Glutamatergic neuron (in vitro differentiated cells): ENCODE data around the gene SMAD7. TPM values are rescaled to one million over a fixed set of nuclear protein-coding genes. Genes with fewer than 3 reads are reported as not detected.
"Not testable (repeated sequence)": the region's sequence is repeated elsewhere in the genome, so short reads cannot be mapped to it uniquely, and the experiment has no call there.

ENCODE experiments used
- DNase-seq: peaks from one replicate; pipeline ENCODE4 v3.0.0; 2022
- H3K27ac Mint-ChIP-seq: one replicate; pipeline ENCODE4 v1.8.0; 2020; ENCODE audit warnings: mild to moderate bottlenecking, mixed read lengths, inconsistent platforms; ENCODE audit not compliant: unreplicated experiment
- H3K27me3 Mint-ChIP-seq: one replicate; pipeline ENCODE4 v1.8.0; 2020; ENCODE audit warnings: mild to moderate bottlenecking, moderate library complexity, mixed read lengths, inconsistent platforms; ENCODE audit not compliant: unreplicated experiment
- H3K36me3 Mint-ChIP-seq: one replicate; pipeline ENCODE4 v1.8.0; 2020; ENCODE audit warnings: mild to moderate bottlenecking, mixed read lengths, inconsistent platforms; ENCODE audit not compliant: unreplicated experiment
- H3K4me1 Mint-ChIP-seq: one replicate; pipeline ENCODE4 v1.8.0; 2020; ENCODE audit warnings: mild to moderate bottlenecking, low read depth, mixed read lengths, inconsistent platforms; ENCODE audit not compliant: unreplicated experiment
- H3K4me3 Mint-ChIP-seq: one replicate; pipeline ENCODE4 v1.8.0; 2020; ENCODE audit warnings: mild to moderate bottlenecking, mixed read lengths, inconsistent platforms; ENCODE audit not compliant: unreplicated experiment
- H3K9me3 Mint-ChIP-seq: one replicate; pipeline ENCODE4 v1.8.0; 2020; ENCODE audit warnings: mild to moderate bottlenecking, moderate library complexity, mixed read lengths, inconsistent platforms; ENCODE audit not compliant: unreplicated experiment
- total RNA-seq: library from RNA; stranded (reverse); fragmentation: NEBNext Ultra II Directional; extraction: Animal tissue kit (Norgen Biotek cat#: 25700); gene quantifications from one replicate; pipeline ENCODE4 v1.2.1, GENCODE V29; 2021; ENCODE audit not compliant: unreplicated experiment
- TF ChIP-seq, protein P1 (sequence below): fragments of 200-600 bp; sonication (generic); IDR thresholded peaks from one replicate; pipeline ENCODE4 v1.5.0; 2021; ENCODE audit not compliant: partially characterized antibody, unreplicated experiment

The SMAD7 gene
- total RNA-seq, 1 donor from 2014 or later: 10.8 TPM

- peaks cover 5% of the 10 kb centered on the region for H3K9me3 Mint-ChIP-seq
- H3K27ac Mint-ChIP-seq: no peak overlapping the region
- H3K36me3 Mint-ChIP-seq: no peaks in the 10 kb centered on the region
- no peak for DNase-seq
- TF ChIP-seq, protein P1, sequence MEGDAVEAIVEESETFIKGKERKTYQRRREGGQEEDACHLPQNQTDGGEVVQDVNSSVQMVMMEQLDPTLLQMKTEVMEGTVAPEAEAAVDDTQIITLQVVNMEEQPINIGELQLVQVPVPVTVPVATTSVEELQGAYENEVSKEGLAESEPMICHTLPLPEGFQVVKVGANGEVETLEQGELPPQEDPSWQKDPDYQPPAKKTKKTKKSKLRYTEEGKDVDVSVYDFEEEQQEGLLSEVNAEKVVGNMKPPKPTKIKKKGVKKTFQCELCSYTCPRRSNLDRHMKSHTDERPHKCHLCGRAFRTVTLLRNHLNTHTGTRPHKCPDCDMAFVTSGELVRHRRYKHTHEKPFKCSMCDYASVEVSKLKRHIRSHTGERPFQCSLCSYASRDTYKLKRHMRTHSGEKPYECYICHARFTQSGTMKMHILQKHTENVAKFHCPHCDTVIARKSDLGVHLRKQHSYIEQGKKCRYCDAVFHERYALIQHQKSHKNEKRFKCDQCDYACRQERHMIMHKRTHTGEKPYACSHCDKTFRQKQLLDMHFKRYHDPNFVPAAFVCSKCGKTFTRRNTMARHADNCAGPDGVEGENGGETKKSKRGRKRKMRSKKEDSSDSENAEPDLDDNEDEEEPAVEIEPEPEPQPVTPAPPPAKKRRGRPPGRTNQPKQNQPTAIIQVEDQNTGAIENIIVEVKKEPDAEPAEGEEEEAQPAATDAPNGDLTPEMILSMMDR: no peak
- no peak overlapping the region for H3K4me3 Mint-ChIP-seq
- H3K4me1 Mint-ChIP-seq: peaks cover 6% of the 10 kb centered on the region
- peaks cover 7% of the 10 kb centered on the region for H3K27me3 Mint-ChIP-seq
Measured at GRCh38 chr18:48872234-48873145, 78.3 kb downstream of the SMAD7 start.

DNA sequence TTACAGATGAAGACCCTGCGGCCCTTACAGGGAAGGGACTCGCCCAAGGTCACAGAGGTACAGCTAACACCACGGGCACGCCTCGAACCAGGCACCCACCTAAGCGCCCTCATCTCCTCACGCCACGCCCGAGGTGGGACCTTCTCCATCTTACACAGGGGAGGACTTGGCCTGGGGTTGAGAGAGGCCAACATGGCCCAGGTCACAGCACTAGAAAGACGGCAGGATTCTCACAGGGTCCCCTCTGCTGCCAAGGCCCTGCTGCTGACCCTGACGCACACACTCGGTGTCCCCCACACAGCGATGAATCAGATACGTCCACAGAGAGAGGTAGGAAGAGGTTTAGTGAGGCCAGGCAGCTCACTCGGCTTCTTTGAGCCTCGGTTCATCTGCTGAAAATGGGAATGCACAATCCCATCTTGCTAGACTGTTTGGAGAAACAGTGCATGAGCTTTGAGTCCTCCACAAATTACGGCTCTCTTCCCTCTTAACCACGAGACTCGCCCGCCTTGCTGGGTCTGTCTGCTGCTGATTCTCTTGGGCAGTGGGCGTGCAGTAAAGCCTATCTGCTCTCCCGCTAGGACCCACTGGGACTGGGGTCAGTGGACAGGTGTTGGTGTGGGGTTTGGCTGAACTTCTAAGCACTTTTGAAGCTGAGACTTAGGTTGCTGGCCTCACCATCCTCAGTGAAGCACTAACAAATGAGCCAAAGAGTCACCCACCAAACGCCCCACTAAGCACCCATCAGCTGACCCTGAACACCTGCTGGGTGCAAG, 79.2 kb downstream of the SMAD7 start:
- TF ChIP-seq, protein P1: no peak
- H3K27ac Mint-ChIP-seq: no peak overlapping the region
- H3K36me3 Mint-ChIP-seq: no peaks in the 10 kb centered on the region
- H3K27me3 Mint-ChIP-seq: peaks cover 7% of the 10 kb centered on the region
- H3K4me1 Mint-ChIP-seq: peaks cover 4% of the 10 kb centered on the region
- peak; percentile 2 for DNase-seq
- peaks cover 3% of the 10 kb centered on the region for H3K9me3 Mint-ChIP-seq
- no peak overlapping the region for H3K4me3 Mint-ChIP-seq

- H3K4me3 Mint-ChIP-seq, H3K9me3 Mint-ChIP-seq, H3K4me1 Mint-ChIP-seq, H3K27ac Mint-ChIP-seq, H3K36me3 Mint-ChIP-seq, H3K27me3 Mint-ChIP-seq: not testable (repeated sequence)
- peak; percentile 6 for DNase-seq
Measured at GRCh38 chr18:48870926-48871325, 79.8 kb downstream of the SMAD7 start.
